ENCODE results near the gene EXOC1L.

- TF ChIP-seq CTCF (IDR thresholded peaks at IDR 0.05 in 2 of 3, conservative IDR thresholded peaks at IDR 0.05 in 1 of 3; ENCODE audit: borderline replicate concordance in 1 of 3, insufficient read depth in 1 of 3, low read depth in 2 of 3, low read length in 2 of 3): no peak
- TF ChIP-seq POLR2AphosphoS5 (IDR thresholded peaks at IDR 0.05; ENCODE audit: low read depth, low read length): no peak
- TF ChIP-seq ZNF274 (IDR thresholded peaks at IDR 0.05; ENCODE audit: low read depth, low read length): no peak
- no peak for TF ChIP-seq ELF1 (IDR thresholded peaks at IDR 0.05; ENCODE audit: borderline replicate concordance, low read depth)
- TF ChIP-seq EZH2phosphoT487 (IDR thresholded peaks at IDR 0.05; ENCODE audit: borderline replicate concordance): no peak
- TF ChIP-seq POLR2A (IDR thresholded peaks at IDR 0.05; ENCODE audit: borderline replicate concordance, extremely low read depth, insufficient read depth, insufficient read length): no peak
- no peak for TF ChIP-seq EZH2 (IDR thresholded peaks at IDR 0.05)
- TF ChIP-seq MAX (IDR thresholded peaks at IDR 0.05): no peak
Measured at GRCh38 chr4:55840956-55841355, 21.4 kb downstream of the EXOC1L start.

Measured in HCT116 (cell line).